Fibroblast of the aortic adventitia (primary cell): ENCODE measurements around the gene IL19. TPM values are rescaled to one million over a fixed set of nuclear protein-coding genes. Genes with fewer than 3 reads are reported as not detected.
A peak's percentile ranks its signal among the peaks of the same experiment; 100 is the strongest.
"Not testable (repeated sequence)": the region's sequence is repeated elsewhere in the genome, so short reads cannot be mapped to it uniquely, and the experiment has no call there.

ENCODE experiments used
- DNase-seq: peaks from one replicate; pipeline ENCODE4 v3.0.0-alpha.2; 2010; ENCODE audit warnings: low read depth
- H3K4me3 ChIP-seq: 2 replicates; pipeline ENCODE4 v1.5.1; 2011; ENCODE audit warnings: low read depth, mild to moderate bottlenecking, control low read depth, low read length, moderate library complexity
- CTCF ChIP-seq: IDR thresholded peaks from 2 replicates; pipeline ENCODE4 v1.5.1; 2011; ENCODE audit warnings: mild to moderate bottlenecking, low read length, control low read depth, inconsistent platforms; ENCODE audit not compliant: insufficient read depth
- total RNA-seq: library from RNA; depleted of rRNA; stranded (reverse); fragments of >200 nt; gene quantifications from 2 replicates; pipeline ENCODE4 v1.2.3, GENCODE V29; 2012; ENCODE audit warnings: low replicate concordance

The IL19 gene
- total RNA-seq, 1 donor, result not detected

- no peak overlapping the region for H3K4me3 ChIP-seq
- no peak for TF ChIP-seq CTCF
- DNase-seq, result no peak
These were observed 18.1 kb upstream of the IL19 start for GRCh38 chr1:206752481-206752880.

- no peak for TF ChIP-seq CTCF
- DNase-seq, result peak; percentile 48
These were observed 17.4 kb upstream of the IL19 start for GRCh38 chr1:206753141-206753540.

GRCh38 chr1:206754011-206754410 lies 16.6 kb upstream of the IL19 start:
- peak; percentile 60 for DNase-seq
- no peak overlapping the region for H3K4me3 ChIP-seq
- TF ChIP-seq CTCF, result no peak

More at GRCh38 chr1:206753141-206753540, 17.4 kb upstream of the IL19 start:
- H3K4me3 ChIP-seq, result no peak overlapping the region

GRCh38 chr1:206757524-206758266 lies 12.9 kb upstream of the IL19 start:
- DNase-seq, result no peak
- H3K4me3 ChIP-seq, result no peak overlapping the region
- no peak for TF ChIP-seq CTCF

GRCh38 chr1:206760590-206760989 lies 10.0 kb upstream of the IL19 start:
- H3K4me3 ChIP-seq, result no peak overlapping the region
- no peak for DNase-seq
- TF ChIP-seq CTCF, result no peak

GRCh38 chr1:206761159-206761768 lies 9.3 kb upstream of the IL19 start:
- no peak overlapping the region for H3K4me3 ChIP-seq
- peak; percentile 54 for TF ChIP-seq CTCF
- DNase-seq, result peak; percentile 17

GRCh38 chr1:206762741-206763364 lies 7.7 kb upstream of the IL19 start:
- H3K4me3 ChIP-seq, DNase-seq: not testable (repeated sequence)

GRCh38 chr1:206765771-206766170 lies 4.8 kb upstream of the IL19 start:
- not testable (repeated sequence) for DNase-seq, H3K4me3 ChIP-seq
